AG04450 (cell line): ENCODE results near the gene NUMB. TPM values are rescaled to one million over a fixed set of nuclear protein-coding genes. Genes with fewer than 3 reads are reported as not detected.

Experiments used
- CTCF ChIA-PET: fragments of 300-600, 350-600 bp; formaldehyde crosslinking; extraction: SDS; loops from one replicate; lab custom pipeline; 2022; ENCODE audit warnings: antibody characterized with exemption, inconsistent platforms; lab: Charles Lee
- POLR2A ChIA-PET: fragments of 350-600 bp; formaldehyde crosslinking; extraction: SDS; loops from one replicate; lab custom pipeline; 2021; ENCODE audit warnings: antibody characterized with exemption, inconsistent platforms; lab: Yijun Ruan, JAX
- DNase-seq: peaks from one replicate; pipeline ENCODE4 v3.0.0-alpha.2; 2011; ENCODE audit warnings: low read depth, low spot score
- H3K27ac ChIP-seq: one replicate; pipeline ENCODE4 v1.5.1; 2012; ENCODE audit warnings: low read depth, low read length, control low read depth
- H3K27me3 ChIP-seq: one replicate; pipeline ENCODE4 v1.6.0; 2012; ENCODE audit warnings: low read length; ENCODE audit not compliant: control insufficient read depth, insufficient read depth
- H3K4me3 ChIP-seq: 2 replicates; pipeline ENCODE4 v1.5.1; 2011; ENCODE audit warnings: mild to moderate bottlenecking, low read depth, low read length, control low read depth
- H3K9me3 ChIP-seq: 2 replicates; pipeline ENCODE4 v1.5.1; 2012; ENCODE audit warnings: low read length; ENCODE audit not compliant: control insufficient read depth, insufficient read depth
- polyA plus RNA-seq: library from polyadenylated mRNA; depleted of rRNA; stranded (reverse); fragments of >200 nt; gene quantifications from 2 replicates; pipeline ENCODE4 v1.2.3, GENCODE V29; 2011
- TF ChIP-seq, protein P1 (sequence below): IDR thresholded peaks from 2 replicates; pipeline ENCODE4 v1.5.1; 2011; ENCODE audit warnings: low read depth, low read length, control low read depth, inconsistent platforms

The NUMB gene
- polyA plus RNA-seq, 1 experiment = 152 TPM

DNA sequence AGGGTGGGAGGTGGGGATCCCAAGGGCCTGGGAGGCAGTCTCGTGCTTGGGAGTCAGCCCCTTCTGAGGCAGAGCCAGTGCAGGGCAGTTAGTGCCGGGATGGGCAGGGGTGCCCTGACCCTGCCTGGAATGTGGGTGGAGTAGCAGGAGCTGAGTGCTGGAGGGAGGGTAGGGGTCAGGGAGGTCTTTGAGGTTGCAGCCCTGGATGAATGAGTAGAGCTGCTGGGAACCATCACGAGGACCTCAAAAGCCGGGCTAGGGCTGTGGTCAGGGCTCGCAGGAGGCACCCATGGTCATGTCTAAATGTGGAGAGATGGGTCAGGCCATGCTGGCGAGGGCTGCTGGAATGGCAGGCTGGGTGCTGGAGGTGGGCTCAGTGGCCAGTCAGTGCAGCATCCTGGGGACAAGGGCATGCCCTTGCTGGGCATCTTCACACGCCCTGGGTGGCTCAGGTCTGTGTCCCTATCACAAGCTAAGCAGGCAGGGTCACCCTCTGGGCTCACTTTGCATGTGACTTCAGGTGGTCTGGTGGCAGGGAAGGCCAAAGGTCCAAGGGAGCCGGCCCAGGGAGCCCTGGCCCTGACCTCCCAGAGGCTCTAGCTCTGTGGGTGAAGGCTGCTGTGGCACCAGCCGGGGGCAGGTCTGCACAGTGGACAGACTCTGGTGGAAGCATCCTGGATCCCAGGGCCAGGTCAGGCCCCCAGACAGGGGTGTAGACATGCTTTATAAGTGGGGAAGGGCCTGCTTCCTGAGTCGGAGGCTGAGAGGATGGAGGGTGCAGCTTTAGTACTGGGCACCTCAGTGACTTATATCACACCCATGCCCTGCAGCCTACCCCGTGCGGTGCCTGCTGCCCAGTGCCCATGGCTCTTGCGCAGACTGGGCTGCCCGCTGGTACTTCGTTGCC, 196.6 kb downstream of the NUMB start:
- CTCF ChIA-PET = interaction anchor here (0.5 kb wide), 1 partner anchor 183 kb away, joined by 3 read pairs; no protein-coding TSS in a partner anchor

GRCh38 chr14:73261075-73261474, 197.3 kb downstream of the NUMB start:
- no peaks in the 10 kb centered on the region for H3K27me3 ChIP-seq
- TF ChIP-seq, protein P1, sequence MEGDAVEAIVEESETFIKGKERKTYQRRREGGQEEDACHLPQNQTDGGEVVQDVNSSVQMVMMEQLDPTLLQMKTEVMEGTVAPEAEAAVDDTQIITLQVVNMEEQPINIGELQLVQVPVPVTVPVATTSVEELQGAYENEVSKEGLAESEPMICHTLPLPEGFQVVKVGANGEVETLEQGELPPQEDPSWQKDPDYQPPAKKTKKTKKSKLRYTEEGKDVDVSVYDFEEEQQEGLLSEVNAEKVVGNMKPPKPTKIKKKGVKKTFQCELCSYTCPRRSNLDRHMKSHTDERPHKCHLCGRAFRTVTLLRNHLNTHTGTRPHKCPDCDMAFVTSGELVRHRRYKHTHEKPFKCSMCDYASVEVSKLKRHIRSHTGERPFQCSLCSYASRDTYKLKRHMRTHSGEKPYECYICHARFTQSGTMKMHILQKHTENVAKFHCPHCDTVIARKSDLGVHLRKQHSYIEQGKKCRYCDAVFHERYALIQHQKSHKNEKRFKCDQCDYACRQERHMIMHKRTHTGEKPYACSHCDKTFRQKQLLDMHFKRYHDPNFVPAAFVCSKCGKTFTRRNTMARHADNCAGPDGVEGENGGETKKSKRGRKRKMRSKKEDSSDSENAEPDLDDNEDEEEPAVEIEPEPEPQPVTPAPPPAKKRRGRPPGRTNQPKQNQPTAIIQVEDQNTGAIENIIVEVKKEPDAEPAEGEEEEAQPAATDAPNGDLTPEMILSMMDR = no peak
- H3K27ac ChIP-seq = no peak overlapping the region
- CTCF ChIA-PET = no interaction called here
- no peak overlapping the region for H3K4me3 ChIP-seq
- H3K9me3 ChIP-seq = no peaks in the 10 kb centered on the region; the same call in 1 of the 2 replicates
- DNase-seq = no peak
- POLR2A ChIA-PET = interaction anchor here (0.7 kb wide), 1 partner anchor 9 kb away, joined by 3 read pairs; no protein-coding TSS in a partner anchor

More for the DNA sequence above, 196.6 kb downstream of the NUMB start:
- no peak for DNase-seq
- Histone ChIP-seq H3K9me3 (no peaks in the 10 kb centered on the region; the same call in 1 of the 2 replicates), H3K27ac (no peak overlapping the region), H3K4me3 (no peak overlapping the region), H3K27me3 (no peaks in the 10 kb centered on the region)
- TF ChIP-seq, protein P1 = no peak
- POLR2A ChIA-PET = interaction anchor here (0.7 kb wide), 1 partner anchor 9 kb away, joined by 3 read pairs; no protein-coding TSS in a partner anchor

DNA sequence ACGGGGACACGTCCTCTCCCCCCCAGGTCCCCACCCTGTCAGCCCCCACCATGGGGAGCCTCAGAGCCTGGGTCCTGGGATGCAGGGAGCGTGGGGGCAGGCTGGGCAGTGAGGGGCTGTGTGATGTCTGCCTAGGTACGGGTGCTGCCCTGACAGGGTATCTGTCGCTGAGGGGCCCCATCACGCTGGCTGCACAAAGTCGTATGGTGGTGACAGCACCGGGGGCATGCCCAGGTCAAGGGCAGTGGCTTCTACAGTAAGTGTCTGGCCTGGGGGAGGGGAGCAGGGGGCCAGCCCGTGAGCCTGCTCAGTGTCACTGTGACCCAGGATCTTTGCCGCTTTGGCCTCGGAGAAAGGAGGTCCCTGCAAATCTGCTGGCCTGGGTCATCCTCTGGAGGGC, 197.8 kb downstream of the NUMB start:
- POLR2A ChIA-PET = interaction anchor here (0.7 kb wide), 1 partner anchor 10 kb away, joined by 3 read pairs; no protein-coding TSS in a partner anchor
- TF ChIP-seq, protein P1 = no peak
- Histone ChIP-seq H3K4me3 (no peak overlapping the region), H3K27me3 (no peaks in the 10 kb centered on the region), H3K27ac (no peak overlapping the region), H3K9me3 (no peaks in the 10 kb centered on the region; the same call in 1 of the 2 replicates)
- no peak for DNase-seq
- CTCF ChIA-PET = no interaction called here

GRCh38 chr14:73259837-73260236, 198.5 kb downstream of the NUMB start:
- Histone ChIP-seq H3K9me3 (no peaks in the 10 kb centered on the region; the same call in 1 of the 2 replicates), H3K27me3 (no peaks in the 10 kb centered on the region), H3K4me3 (no peak overlapping the region), H3K27ac (no peak overlapping the region)
- TF ChIP-seq, protein P1 = no peak
- CTCF ChIA-PET = no interaction called here
- no peak for DNase-seq
- POLR2A ChIA-PET = no interaction called here
